ENCODE results near the gene CRNN.

GRCh38 chr1:152380932-152381331 lies 33.1 kb downstream of the CRNN start:
- TF ChIP-seq CTCF (IDR thresholded peaks at IDR 0.05 in 4 of 5, conservative IDR thresholded peaks at IDR 0.05 in 1 of 5) (no peak), POLR2A (IDR thresholded peaks at IDR 0.05) (no peak)
